GM12865 (cell line): Measurements from ENCODE around the gene CEACAM16.

Source experiments
- DNase-seq: peaks from one replicate; pipeline ENCODE4 v3.0.0; 2010; ENCODE audit warnings: low read depth
- H3K4me3 ChIP-seq: 2 replicates; pipeline ENCODE4 v1.5.1; 2011; ENCODE audit warnings: mild to moderate bottlenecking, low read depth, low read length, control low read depth
- CTCF ChIP-seq: IDR thresholded peaks from 2 replicates; pipeline ENCODE4 v1.5.1; 2011; ENCODE audit warnings: low read length, control low read depth, low read depth, inconsistent platforms; ENCODE audit not compliant: insufficient read depth; ENCODE audit errors: missing control alignments

Gene CEACAM16

DNA sequence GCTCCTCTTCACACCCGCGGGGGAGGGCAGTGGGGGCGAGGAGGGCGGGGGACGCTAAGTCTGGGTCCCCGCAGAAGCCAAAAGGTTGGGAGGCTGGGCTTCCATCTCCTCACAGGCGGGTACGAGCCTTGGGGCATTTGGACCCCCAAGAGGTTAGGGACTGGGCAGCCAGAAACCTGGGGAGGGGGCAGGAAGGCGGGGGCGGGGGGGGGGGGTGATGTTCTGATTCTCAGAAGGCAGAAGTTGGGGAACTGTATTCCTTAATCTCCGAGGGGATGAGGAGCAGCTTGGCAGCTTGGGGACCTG, 54.6 kb downstream of the CEACAM16 start:
- TF ChIP-seq CTCF, result no peak
- peak overlapping the region; percentile 63 for H3K4me3 ChIP-seq
- no peak for DNase-seq

DNA sequence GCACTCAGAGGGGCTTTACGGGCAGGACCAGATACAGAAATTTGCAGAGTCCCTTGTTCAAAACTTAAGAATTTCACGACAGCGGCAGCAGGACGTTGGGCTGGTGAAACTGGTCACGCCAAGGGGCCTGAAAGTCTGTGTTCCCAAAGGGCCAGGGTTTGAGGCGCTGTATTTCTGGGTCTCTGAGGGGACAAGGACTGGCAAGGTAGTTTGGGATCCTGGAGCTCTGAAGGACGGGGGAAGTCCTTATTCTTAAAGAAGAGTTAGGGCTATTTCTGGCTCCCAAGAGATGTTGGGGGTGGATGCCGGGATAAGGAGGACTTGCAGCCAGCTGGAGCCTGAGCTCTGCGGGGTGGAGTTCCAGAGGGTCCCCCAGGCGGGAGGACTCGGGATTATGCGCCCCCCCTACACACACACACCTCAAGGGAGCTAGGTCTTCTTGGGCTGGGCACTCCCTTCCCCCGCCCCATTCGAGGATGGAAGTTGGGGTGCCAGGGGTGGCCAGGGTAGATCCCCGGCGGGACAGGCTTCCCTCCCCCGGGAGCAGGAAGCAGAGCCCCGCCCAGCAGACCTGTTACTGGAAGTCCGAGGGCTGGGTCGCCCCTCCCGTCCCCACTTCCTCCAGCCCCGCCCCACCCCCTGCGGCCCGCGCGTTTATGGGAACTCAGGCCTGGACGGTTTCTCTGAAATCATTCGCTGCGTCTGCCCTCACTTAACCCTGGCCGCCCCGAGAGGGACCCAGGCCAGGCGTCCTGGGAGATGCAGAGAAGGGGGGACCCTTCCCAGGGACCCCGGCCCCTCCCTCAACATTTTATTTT, 55.2 kb downstream of the CEACAM16 start:
- H3K4me3 ChIP-seq, result peak overlapping the region; percentile 63
- peak; percentile 91 for DNase-seq
- no peak for TF ChIP-seq CTCF

GRCh38 chr19:44754750-44755080, 55.8 kb downstream of the CEACAM16 start:
- no peak for DNase-seq
- peak overlapping the region; percentile 63 for H3K4me3 ChIP-seq
- no peak for TF ChIP-seq CTCF

- no peak for TF ChIP-seq CTCF
- no peak for DNase-seq
- H3K4me3 ChIP-seq, result peak overlapping the region; percentile 63
These were observed 56.3 kb downstream of the CEACAM16 start for GRCh38 chr19:44755219-44755618.

- no peak for DNase-seq
- no peak for TF ChIP-seq CTCF
- H3K4me3 ChIP-seq, result no peak overlapping the region
These were observed 57.2 kb downstream of the CEACAM16 start for GRCh38 chr19:44756089-44756562.

GRCh38 chr19:44757057-44757734, 58.2 kb downstream of the CEACAM16 start:
- H3K4me3 ChIP-seq, result no peak overlapping the region
- TF ChIP-seq CTCF, result no peak
- DNase-seq, result no peak
